SK-N-SH treated with all-trans-retinoic acid at 6 μM for 48 hours (cell line): ENCODE results near the gene PRPF19.

Source experiments
- ATAC-seq: fragments of 200-7000 bp; cut with Tn5 transposase; 3 replicates; pipeline ENCODE4 v1.9.1; 2020; ENCODE audit warnings: mild to moderate bottlenecking, moderate library complexity
- ARNTL ChIP-seq: fragments of 450-650 bp; formaldehyde crosslinking; IDR thresholded peaks from 2 replicates; pipeline ENCODE4 v1.5.0; 2020; ENCODE audit warnings: low read depth, mild to moderate bottlenecking, moderate library complexity, borderline replicate concordance
- BACH2 ChIP-seq: fragments of 250-450 bp; sonication (Bioruptor Pico); IDR thresholded peaks from 2 replicates; pipeline ENCODE4 v1.9.0; 2021; ENCODE audit warnings: mild to moderate bottlenecking, borderline replicate concordance
- CREB5 ChIP-seq: fragments of 250-450 bp; sonication (Bioruptor Pico); IDR thresholded peaks from 2 replicates; pipeline ENCODE4 v1.5.1; 2020; ENCODE audit warnings: low read depth, mild to moderate bottlenecking, moderate library complexity
- CSDC2 ChIP-seq: fragments of 250-450 bp; sonication (Bioruptor Pico); IDR thresholded peaks from 2 replicates; pipeline ENCODE4 v1.5.0; 2020; ENCODE audit warnings: mild to moderate bottlenecking, moderate library complexity
- CSRNP3 ChIP-seq: fragments of 250-450 bp; sonication (Bioruptor Pico); IDR thresholded peaks from 2 replicates; pipeline ENCODE4 v1.5.1; 2021; ENCODE audit warnings: mild to moderate bottlenecking, moderate library complexity
- ESRRG ChIP-seq: fragments of 250-450 bp; sonication (Bioruptor Pico); IDR thresholded peaks from 2 replicates; pipeline ENCODE4 v1.6.1; 2021; ENCODE audit warnings: mild to moderate bottlenecking
- GLIS3 ChIP-seq: fragments of 250-450 bp; sonication (Bioruptor Pico); IDR thresholded peaks from 2 replicates; pipeline ENCODE4 v1.5.0; 2020; ENCODE audit warnings: mild to moderate bottlenecking, moderate library complexity
- ISL1 ChIP-seq: fragments of 250-450 bp; sonication (Bioruptor Pico); IDR thresholded peaks from 2 replicates; pipeline ENCODE4 v2.1.2; 2022; ENCODE audit warnings: mild to moderate bottlenecking, moderate library complexity
- PATZ1 ChIP-seq: fragments of 250-450 bp; sonication (Bioruptor Pico); IDR thresholded peaks from 2 replicates; pipeline ENCODE4 v1.8.0; 2020; ENCODE audit warnings: mild to moderate bottlenecking, moderate library complexity, borderline replicate concordance
- POU6F1 ChIP-seq: fragments of 250-450 bp; sonication (Bioruptor Pico); IDR thresholded peaks from 2 replicates; pipeline ENCODE4 v1.8.0; 2021; ENCODE audit warnings: low read depth, mild to moderate bottlenecking, moderate library complexity, borderline replicate concordance
- RARB ChIP-seq: fragments of 250-450 bp; sonication (Bioruptor Pico); IDR thresholded peaks from 2 replicates; pipeline ENCODE4 v1.8.0; 2021; ENCODE audit warnings: mild to moderate bottlenecking, moderate library complexity
- SNAI2 ChIP-seq: fragments of 250-450 bp; sonication (Bioruptor Pico); IDR thresholded peaks from 2 replicates; pipeline ENCODE4 v1.5.0; 2020; ENCODE audit warnings: mild to moderate bottlenecking, moderate library complexity
- TCF4 ChIP-seq: fragments of 250-450 bp; sonication (Bioruptor Pico); IDR thresholded peaks from 2 replicates; pipeline ENCODE4 v1.8.0; 2021; ENCODE audit warnings: mild to moderate bottlenecking, moderate library complexity, borderline replicate concordance
- TOX ChIP-seq: fragments of 250-450 bp; sonication (Bioruptor Pico); IDR thresholded peaks from 2 replicates; pipeline ENCODE4 v1.8.0; 2021; ENCODE audit warnings: mild to moderate bottlenecking, moderate library complexity, borderline replicate concordance
- TSHZ2 ChIP-seq: fragments of 250-450 bp; sonication (Bioruptor Pico); IDR thresholded peaks from 2 replicates; pipeline ENCODE4 v1.5.0; 2020; ENCODE audit warnings: mild to moderate bottlenecking, moderate library complexity
- ZFP3 ChIP-seq: fragments of 250-450 bp; sonication (Bioruptor Pico); IDR thresholded peaks from 2 replicates; pipeline ENCODE4 v1.5.0; 2020; ENCODE audit warnings: mild to moderate bottlenecking, moderate library complexity
- ZNF565 ChIP-seq: fragments of 450-650 bp; formaldehyde crosslinking; conservative IDR thresholded peaks from 2 replicates; pipeline ENCODE4 v1.5.0; 2020; ENCODE audit warnings: low read depth, mild to moderate bottlenecking, moderate library complexity
- ZNF70 ChIP-seq: fragments of 450-650 bp; formaldehyde crosslinking; IDR thresholded peaks from 2 replicates; pipeline ENCODE4 v1.5.0; 2020; ENCODE audit warnings: mild to moderate bottlenecking, moderate library complexity
- ZNF8 ChIP-seq: fragments of 450-650 bp; formaldehyde crosslinking; IDR thresholded peaks from 2 replicates; pipeline ENCODE4 v1.5.0; 2020; ENCODE audit warnings: mild to moderate bottlenecking, moderate library complexity

PRPF19 gene

GRCh38 chr11:60915248-60915914 is 9.0 kb upstream of the PRPF19 start:
- ATAC-seq, result peak; percentile 63
- no peak for TF ChIP-seq TSHZ2
- TF ChIP-seq CREB5 (CRISPR knock-in tag), result no peak
- no peak for TF ChIP-seq BACH2 (CRISPR knock-in tag)
- TF ChIP-seq ZNF565 (CRISPR knock-in tag), result no peak
- TF ChIP-seq PATZ1, result no peak
- no peak for TF ChIP-seq RARB (CRISPR knock-in tag)
- TF ChIP-seq ISL1 (CRISPR knock-in tag), result no peak
- TF ChIP-seq TCF4 (CRISPR knock-in tag), result no peak
- TF ChIP-seq CSDC2 (CRISPR knock-in tag), result no peak
- no peak for TF ChIP-seq ZFP3
- no peak for TF ChIP-seq ZNF70
- no peak for TF ChIP-seq TOX (CRISPR knock-in tag)
- TF ChIP-seq ESRRG (CRISPR knock-in tag), result no peak
- no peak for TF ChIP-seq CSRNP3 (CRISPR knock-in tag)
- no peak for TF ChIP-seq ARNTL (CRISPR knock-in tag)
- no peak for TF ChIP-seq SNAI2 (CRISPR knock-in tag)
- no peak for TF ChIP-seq ZNF8
- TF ChIP-seq POU6F1 (CRISPR knock-in tag), result no peak

- peak; percentile 57 for ATAC-seq
- TF ChIP-seq ESRRG (CRISPR knock-in tag), result no peak
- TF ChIP-seq PATZ1, result no peak
- no peak for TF ChIP-seq GLIS3 (CRISPR knock-in tag)
Measured at GRCh38 chr11:60914633-60915247, 8.4 kb upstream of the PRPF19 start.
